ENCODE measurements around the gene GRK1.

Gene GRK1

DNA sequence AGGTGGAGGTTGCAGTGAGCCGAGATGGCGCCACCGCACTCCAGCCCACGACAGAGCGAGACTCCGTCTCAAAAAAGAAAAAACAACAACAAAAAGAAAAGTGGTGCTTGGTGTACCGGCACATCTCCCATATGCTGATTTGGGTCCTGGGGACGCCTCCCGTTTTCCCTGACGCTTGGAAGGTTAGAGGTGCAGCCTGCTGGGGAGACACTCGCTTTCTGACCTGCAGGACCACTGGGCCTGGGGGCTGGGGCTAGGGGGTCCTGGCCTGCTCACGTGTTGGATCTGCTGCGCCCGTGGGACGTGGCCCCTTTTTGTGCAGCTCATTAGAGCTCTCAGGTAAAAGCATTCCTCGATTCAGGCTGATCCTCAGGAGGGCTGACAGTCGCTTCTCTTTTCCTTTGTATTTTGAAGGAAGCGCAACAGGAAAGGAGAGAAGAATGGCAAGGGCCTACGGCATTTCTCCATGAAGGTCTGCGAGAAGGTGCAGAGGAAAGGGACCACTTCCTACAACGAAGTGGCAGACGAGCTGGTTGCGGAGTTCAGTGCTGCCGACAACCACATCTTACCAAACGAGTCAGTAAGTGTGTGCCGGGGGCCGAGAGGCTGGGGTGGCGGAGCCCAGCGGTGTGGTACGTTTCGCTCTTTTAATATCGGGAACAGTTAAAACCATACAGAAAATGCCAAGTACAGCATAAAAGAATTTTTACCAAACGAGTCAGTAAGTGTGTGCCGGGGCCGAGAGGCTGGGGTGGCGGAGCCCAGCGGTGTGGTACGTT lies 34.1 kb upstream of the GRK1 start:
- DNase-seq (ENCODE audit: low read depth) = no peak

DNA sequence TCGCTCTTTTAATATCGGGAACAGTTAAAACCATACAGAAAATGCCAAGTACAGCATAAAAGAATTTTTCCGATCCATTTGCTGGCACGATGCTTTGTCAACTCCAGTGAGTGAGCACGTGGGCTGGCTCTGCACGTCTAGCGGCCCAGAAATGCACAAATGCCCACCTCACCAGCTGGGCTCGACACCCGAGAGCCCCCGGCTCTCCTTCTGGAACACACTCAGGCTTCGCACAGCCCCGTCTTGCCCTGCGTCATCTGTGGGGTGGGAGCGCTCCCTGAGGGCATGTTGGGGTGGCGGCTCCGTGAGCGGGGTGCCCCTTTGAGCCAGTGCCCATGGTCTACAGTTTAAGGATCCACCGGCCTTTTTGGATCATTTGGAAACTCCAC lies 33.5 kb upstream of the GRK1 start:
- no peak for DNase-seq (ENCODE audit: low read depth)

DNA sequence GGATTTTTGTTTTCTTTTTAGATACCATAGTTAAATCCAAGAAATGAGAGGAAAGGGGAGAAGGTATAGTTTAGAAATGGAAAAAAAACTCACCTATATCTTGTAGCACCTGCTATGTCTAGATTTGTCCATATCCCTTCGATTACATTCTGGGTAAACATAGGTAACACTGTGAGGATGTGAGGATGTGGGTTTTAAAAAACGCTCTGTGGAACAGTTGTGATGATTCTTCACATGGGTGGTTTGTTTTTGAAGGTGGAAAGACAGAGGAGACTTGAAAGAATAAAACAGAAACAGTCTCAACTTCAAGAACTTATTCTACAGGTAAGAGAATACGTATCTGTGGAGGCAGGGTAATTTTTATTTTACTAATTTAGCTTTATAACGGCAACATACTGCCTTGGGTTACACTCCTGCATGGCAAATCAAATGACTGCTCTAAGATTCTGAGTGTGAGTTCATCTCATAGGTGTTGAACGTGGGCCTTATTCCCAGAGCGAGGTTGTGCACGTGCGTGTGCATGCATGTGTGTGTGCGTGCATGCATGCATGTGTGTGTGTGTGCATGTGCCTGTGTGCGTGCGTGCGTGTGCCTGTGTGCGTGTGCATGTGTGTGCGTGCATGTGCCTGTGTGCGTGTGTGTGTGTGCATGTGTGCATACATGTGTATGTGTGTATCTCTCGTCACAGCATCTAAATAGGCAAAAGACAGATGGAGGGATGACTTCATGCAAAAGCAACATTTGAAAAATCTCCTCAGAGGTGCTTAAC lies 32.6 kb upstream of the GRK1 start:
- no peak for DNase-seq (ENCODE audit: low read depth)

DNA sequence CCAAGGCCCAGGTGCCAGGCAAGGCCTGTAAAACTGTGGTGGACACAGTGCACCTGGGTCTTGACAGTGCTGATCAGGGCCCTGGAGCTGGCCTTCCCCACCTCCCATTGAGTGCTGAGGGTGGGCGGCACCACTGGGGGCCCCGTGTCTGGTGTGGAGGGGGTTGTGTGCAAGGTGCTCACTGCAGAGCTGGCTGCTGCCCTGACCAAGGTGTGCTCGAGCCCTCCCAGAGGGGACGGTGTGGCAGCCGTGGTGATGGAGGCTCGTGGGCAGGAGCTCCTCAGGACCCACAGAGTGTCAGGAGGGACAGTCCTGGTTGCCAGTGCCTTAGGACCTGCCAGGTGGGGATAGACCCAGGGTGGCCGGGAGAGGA lies 32.0 kb upstream of the GRK1 start:
- DNase-seq (ENCODE audit: low read depth) = no peak

DNA sequence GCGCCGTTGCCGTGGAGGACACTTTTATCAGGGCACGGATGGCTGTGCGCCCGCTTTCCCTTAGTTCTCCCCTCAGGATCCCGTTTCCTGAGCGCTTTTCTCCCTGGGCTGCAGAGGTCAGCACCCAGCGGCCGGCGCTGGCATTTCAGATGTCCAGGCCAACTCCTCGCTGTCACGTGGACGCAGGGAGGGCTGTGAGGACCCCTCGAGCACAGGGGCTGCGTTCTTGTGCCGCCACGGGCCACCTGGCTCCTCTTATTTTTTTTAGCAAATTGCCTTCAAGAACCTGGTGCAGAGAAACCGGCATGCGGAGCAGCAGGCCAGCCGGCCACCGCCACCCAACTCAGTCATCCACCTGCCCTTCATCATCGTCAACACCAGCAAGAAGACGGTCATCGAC lies 31.3 kb upstream of the GRK1 start:
- DNase-seq (ENCODE audit: low read depth) = no peak

DNA sequence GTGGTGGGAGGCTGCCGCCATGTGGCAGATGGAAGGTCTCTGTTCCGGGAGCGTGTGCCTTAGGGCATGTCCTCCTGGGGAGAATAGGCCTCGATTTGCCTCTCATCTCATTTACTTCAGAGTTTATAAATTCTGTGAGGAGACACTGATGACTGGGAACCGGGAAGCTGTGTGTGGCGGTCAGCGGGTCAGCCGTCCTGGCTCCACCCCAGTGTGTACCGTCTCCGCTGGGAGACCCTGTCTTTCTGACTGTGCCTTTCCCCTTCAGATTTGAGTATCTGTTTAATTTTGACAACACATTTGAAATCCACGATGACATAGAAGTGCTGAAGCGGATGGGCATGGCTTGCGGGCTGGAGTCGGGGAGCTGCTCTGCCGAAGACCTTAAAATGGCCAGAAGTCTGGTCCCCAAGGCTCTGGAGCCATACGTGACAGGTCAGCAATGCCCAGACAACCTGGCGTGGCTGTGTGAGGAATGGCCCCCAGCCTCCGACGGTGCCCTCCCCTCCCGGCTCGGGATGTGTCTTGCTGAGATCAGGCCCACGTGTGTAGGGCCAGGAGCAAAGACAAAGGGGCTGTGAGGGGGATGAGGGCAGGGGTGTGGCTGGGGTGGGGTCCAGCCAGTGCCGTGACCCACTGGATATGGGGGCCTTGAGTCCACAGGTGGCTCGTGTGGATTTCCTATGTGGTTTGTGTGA lies 30.6 kb upstream of the GRK1 start:
- DNase-seq (ENCODE audit: low read depth) = no peak

DNA sequence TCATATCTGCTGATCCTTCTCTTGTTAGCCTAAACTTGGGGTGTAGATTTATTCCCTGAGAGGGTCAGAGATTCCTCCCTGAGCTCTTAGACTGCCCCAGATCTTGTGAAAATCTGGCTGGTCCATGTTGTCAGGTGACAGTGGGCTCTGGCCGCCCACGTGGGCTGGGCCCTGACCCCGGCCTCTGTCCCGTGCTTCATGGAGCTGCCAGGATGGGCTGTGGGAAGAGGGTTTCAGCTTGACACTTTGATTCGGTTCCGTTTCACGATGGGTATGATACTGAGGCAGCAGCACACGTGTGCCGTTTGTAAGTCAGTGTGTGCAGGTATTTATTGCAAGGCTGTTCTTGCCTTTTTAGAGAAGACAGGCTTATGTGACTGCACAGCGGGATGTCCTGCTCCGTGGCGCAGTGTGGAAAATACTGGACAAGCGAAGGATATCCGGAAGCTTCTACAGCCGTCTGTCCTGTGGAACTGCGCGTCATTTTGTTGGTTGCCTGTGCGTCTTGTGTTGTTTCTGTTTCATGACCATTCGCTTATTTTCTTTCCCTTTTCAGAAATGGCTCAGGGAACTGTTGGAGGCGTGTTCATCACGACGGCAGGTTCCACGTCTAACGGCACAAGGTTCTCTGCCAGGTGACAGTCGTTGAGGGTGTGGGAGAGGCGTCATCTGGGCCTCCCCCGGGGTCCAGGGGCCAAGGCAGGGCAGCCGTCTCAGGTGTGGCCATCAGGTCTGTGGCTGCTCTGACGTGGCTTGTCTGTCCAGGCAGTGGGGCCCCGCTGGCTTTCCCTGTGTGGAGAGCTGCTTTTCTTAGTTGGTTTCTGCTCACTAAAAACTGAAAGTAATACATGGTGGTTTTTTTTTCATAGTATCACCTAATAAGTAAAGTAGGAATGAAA lies 29.5 kb upstream of the GRK1 start:
- DNase-seq (ENCODE audit: low read depth) = no peak

DNA sequence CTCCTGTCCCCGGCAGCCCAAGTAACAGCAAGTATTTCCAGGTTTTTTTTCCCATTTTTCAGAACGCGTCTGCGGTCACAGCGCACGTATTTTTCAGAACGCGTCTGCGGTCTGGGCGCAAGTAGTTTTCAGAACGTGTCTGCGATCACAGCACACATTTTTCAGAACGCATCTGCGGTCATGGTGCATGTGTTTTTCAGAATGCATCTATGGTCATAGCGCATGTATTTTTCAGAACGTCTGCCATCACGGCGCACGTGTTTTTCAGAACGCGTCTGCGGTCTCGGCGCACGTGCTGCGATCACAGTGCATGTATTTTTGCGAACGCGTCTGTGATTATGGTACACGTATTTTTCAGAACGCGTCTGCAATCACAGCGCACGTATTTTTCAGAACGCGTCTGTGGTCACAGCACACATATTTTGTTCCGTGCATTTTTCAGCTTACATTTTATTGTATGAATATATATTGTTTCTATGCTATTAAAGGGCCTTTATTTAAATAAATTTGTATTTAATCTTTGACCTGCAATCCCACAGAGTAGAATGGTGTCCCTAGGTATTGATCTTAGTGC lies 28.8 kb upstream of the GRK1 start:
- no peak for DNase-seq (ENCODE audit: low read depth)

DNA sequence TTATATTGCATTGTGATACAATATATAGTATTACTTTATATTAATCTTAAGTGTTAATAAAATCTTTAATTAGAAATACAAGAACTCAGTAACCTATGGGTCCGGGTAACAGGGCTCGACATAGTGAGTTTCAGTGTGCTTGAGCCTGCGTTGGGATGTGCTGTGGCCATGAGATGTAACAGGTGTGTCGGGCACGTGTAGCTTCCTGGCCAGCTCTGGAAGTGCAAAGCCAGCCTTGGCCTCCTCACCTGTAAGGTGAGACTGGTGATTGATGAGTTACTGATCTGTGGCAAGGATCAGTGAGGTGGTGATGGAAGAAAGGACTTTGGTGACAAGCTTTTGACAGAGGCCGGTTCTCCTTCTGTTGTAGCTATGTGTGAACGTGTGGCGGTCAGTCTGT lies 28.2 kb upstream of the GRK1 start:
- DNase-seq (ENCODE audit: low read depth) = no peak

DNA sequence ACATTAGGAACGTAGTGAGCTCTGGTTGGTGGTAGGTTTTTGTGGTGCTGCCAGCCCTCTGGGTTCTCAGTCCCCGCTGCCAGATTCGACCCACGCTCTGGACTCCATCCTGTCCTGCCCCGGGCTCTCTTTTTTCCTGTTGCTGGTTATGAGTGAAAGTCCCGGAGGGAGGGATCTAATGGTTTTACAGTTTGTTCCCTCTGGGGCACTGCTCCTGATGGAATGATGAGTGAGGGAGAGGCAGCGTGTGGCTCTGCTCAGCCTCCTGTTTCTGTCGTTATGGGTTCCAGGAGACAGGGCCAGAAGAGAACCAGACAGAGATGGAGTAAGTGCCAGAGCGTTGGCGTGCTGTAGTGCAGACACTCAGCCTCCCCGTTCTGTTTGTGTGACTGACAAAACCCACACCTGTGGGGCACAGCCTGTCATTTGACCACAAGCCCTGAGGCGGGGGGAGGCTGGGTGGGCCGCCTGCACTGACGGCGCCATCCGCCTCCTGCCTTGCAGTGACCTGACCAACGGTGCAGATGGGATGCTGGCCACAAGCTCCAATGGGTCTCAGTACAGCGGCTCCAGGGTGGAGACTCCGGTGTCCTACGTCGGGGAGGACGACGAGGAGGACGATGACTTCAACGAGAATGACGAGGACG lies 27.3 kb upstream of the GRK1 start:
- no peak for DNase-seq (ENCODE audit: low read depth)

DNA sequence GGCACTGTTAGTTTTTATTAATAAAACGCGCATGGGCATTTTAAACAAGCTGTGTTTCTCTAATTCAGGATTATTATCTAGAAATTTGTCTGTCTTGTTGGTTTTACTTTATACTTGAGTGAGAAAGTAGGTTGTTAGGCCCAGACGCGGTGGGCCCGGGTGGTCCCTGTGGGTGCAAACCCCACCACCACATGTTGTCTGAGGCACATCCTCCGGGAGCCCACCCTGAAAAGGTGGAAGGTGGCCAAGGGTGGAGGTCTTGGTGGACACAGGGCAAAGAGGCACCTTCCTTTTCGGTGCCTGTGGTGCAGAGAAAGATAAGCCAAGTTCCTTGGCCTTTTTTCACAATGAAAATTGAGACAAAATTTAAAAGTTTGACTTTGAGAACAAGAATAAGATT lies 25.6 kb upstream of the GRK1 start:
- DNase-seq (ENCODE audit: low read depth) = no peak

DNA sequence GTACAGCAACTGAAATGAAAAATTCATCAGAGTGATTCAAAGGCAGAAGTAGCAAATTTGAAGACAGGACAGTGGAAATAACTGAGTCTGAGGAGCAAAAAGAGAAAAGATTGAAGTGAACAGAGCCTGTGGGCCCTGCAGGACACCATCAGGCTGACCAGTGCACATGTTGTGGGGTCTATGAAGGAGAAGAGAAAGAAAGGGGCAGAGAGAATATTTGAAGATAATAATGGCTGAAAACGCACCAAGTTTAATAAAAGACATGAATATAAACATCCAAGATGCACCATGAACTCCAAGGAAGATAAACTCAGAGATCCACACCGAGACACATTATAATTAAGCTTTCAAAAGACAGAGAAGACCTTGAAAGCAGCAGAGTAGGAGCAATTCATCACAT lies 24.5 kb upstream of the GRK1 start:
- DNase-seq (ENCODE audit: low read depth) = no peak

DNA sequence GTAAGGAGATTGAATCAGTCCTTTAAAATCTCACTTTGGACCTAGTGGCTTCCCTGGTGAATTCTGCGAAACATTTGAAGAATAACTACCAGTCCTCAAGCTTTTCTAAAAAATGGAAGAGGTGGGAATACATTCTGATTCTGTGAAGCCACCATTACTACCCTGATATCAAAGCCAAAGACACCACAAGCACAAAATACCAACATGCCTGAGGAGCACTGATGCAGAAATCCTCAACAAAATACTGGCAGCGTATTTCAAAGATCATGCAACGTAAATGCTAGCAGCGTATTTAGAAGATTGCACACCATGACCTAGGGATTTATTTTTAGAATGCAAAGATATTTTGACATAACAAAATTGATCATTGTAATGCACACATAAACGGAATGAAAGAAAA lies 23.4 kb upstream of the GRK1 start:
- no peak for DNase-seq (ENCODE audit: low read depth)

DNA sequence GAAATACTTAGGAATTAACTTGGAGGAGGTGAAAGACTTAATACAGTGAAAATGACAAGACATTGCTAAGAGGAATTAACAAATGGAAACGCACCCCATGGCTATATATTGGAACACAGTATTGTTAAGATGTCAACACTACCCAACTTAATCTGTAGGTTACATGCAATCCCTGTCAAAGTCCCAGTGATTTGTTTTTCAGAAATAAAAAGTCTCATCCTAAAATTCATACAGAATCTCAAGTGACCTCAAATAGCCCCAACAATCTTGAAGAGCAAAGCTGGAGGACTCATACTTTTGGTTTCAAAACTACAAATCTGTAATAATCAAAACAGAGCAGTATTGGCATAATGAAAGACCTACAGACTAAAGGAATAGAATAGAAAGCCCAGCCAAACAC lies 22.2 kb upstream of the GRK1 start:
- no peak for DNase-seq (ENCODE audit: low read depth)

DNA sequence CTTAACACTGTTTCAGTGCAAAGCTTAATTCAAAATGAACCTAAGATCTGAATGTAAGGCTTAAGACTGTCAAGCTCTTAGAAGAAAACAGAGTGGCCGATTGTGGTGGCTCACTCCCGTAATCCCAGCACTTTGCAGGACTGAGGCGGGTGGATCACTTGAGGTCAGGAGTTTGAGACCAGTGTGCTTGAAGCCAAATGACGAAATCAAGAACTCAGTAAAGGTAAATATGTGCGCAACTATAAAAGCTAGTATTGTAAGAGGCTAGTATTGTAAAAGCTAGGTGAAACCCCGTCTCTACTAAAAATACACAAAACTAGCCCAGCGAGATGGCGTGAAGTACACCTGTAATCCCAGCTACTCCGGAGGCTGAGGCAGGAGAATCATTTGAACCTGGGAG lies 21.7 kb upstream of the GRK1 start:
- DNase-seq (ENCODE audit: low read depth) = no peak

DNA sequence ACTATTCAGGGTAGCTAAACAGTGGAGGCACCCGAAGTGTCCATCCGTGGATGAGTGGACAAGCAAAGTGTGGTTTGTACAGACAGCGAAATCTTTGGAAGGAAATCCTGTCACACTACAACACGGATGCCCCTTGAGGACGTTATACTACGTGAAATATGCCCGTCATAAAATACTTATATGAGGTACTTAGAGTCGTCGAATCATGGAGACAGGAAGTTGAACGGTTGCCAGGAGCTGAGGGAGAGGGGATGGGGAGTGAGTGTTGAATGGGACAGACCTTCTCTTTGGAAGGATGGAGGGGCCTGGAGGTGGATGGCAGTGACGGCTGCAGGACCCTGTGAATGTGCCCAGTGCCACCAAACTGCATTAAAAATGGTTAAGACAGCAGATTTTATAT lies 20.6 kb upstream of the GRK1 start:
- no peak for DNase-seq (ENCODE audit: low read depth)

DNA sequence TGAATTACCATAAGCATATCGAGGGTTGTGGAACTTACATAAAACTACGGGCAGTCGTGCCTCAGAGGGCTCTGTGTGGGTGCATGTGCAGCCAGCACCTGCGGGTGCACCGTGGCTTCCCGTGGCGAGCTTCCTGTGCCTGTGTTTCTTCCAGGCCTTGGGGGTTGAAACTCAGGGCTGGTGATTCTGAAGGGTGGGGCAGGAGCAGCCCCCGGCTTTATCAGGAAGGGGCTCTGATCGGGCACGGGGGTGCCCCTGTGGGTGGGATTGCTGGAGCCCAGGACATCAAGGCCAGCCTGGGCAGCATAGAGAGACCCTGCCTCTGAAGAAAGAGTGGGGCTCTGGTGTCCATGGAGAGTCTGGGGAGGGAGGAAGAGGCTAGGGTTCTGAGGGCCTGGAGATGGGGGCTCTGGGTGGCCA lies 20.1 kb upstream of the GRK1 start:
- no peak for DNase-seq (ENCODE audit: low read depth)

DNA sequence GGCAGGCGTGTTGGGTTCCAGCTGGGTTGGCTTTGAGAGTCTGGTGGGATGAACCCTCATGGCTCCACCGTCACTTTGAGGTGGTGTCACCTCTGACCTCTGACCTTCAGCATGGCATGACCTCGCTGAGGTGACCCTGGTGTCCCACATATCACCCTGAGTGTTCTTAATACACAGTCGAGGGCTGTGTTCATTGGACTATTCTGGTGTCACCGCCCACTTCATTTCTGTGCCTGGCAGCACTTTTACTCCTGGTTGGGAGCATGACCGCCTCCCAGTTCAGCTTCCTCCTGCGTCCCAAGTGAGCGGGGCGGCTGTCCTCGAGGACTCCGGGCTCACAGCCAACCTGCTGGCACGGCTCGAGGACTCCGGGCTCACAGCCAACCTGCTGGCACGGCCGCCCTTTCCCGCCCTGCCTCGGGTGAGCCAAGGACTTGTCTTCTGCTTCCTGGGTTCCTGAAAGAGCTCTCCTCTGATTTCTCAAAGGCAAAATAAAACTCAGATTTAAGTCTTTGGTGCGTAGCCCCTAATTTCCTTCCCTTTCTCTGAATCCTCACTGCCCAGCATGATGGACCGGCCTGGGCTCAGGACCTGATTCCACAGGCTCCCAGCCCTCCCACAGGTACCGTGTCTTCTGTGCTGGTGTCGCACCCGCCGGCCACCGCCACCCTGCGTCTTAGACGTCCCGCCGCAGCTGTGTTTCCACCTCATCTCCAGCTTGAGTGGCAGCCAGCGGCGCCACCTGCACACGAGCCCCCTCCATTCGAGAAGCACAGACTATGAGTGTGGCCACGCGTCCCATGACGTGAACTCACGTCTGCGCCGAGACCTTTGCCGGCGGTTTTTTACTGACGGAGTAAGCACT lies 19.4 kb upstream of the GRK1 start:
- peak; percentile 31 for DNase-seq (ENCODE audit: low read depth)

DNA sequence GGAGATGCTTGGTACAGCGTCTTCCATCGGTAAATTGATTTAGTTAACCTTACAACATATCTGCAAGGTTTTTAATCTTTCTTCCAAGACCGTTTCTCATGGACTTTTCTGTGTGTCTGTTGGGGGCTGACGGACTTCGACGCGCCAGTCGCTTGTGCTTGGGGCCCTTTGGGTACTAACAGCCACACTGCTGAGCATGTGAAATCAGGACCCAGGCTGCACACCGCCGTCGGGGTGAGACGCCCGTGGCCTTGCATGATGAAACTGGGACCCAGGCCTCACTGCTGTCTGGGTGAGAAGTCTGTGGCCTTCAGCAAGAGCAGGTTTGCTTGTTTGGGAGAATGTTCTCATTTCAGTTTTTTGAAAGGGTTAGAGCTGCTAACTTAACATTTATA lies 18.8 kb upstream of the GRK1 start:
- no peak for DNase-seq (ENCODE audit: low read depth)

DNA sequence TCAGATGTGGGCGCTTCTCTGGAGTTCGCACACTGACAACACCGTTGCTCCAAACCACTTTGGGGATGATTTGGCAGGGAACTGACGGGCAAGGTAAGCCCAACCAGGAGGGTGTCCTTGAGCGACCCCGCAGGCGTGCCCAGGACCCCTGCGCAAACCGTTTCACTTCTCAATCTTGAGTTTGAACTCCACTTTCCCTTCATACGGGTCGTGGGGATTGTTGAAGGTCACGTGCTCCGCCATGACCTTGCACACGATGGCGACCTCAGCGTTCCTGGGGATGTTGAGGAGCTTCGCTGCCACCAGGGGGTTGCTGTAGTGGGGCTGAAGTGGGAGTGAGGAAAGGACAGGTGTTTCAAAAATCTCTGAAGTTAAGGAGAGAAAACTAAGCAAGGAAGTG lies 17.8 kb upstream of the GRK1 start:
- no peak for DNase-seq (ENCODE audit: low read depth)

All from EH (cell line).